Pulmonary artery endothelial cell (primary cell): ENCODE data around the gene FUT8. TPM values are rescaled to one million over a fixed set of nuclear protein-coding genes. Genes with fewer than 3 reads are reported as not detected.

ENCODE experiments used
- DNase-seq: peaks from one replicate; pipeline ENCODE4 v3.0.0-alpha.2; 2011; ENCODE audit warnings: low read depth, low spot score
- total RNA-seq: library from RNA; depleted of rRNA; stranded (reverse); fragments of >200 nt; gene quantifications from 2 replicates; pipeline ENCODE4 v1.2.3, GENCODE V29; 2014

The FUT8 gene
- total RNA-seq, 1 donor from 2014 or later, result 55.5 TPM

- DNase-seq, result no peak
Measured at GRCh38 chr14:65771271-65771670, 358.7 kb downstream of the FUT8 start.

GRCh38 chr14:65772466-65772865 lies 359.9 kb downstream of the FUT8 start:
- DNase-seq, result no peak

GRCh38 chr14:65772921-65773574 lies 360.5 kb downstream of the FUT8 start:
- DNase-seq, result no peak

GRCh38 chr14:65774041-65774440 lies 361.5 kb downstream of the FUT8 start:
- no peak for DNase-seq

GRCh38 chr14:65776193-65776852 lies 363.8 kb downstream of the FUT8 start:
- no peak for DNase-seq

GRCh38 chr14:65780566-65780965 lies 368.0 kb downstream of the FUT8 start:
- DNase-seq, result no peak

GRCh38 chr14:65783101-65783500 lies 370.6 kb downstream of the FUT8 start:
- DNase-seq, result no peak

- no peak for DNase-seq
Measured at GRCh38 chr14:65783576-65783975, 371.0 kb downstream of the FUT8 start.

GRCh38 chr14:65784574-65784973 lies 372.0 kb downstream of the FUT8 start:
- DNase-seq, result no peak

- no peak for DNase-seq
Measured at GRCh38 chr14:65787461-65787860, 374.9 kb downstream of the FUT8 start.

GRCh38 chr14:65788876-65789275 lies 376.3 kb downstream of the FUT8 start:
- no peak for DNase-seq

GRCh38 chr14:65789363-65789762 lies 376.8 kb downstream of the FUT8 start:
- no peak for DNase-seq

GRCh38 chr14:65790172-65790815 lies 377.8 kb downstream of the FUT8 start:
- no peak for DNase-seq

- peak; percentile 44 for DNase-seq
Measured at GRCh38 chr14:65791191-65791981, 378.9 kb downstream of the FUT8 start.

GRCh38 chr14:65792208-65792905 lies 379.8 kb downstream of the FUT8 start:
- DNase-seq, result no peak
